Smooth muscle cell of bladder (primary cell): Measurements from ENCODE around the gene FLAD1. TPM values are rescaled to one million over a fixed set of nuclear protein-coding genes. Genes with fewer than 3 reads are reported as not detected.

Source experiments
- total RNA-seq: library from RNA; depleted of rRNA; stranded (reverse); fragments of >200 nt; gene quantifications from 2 replicates; pipeline ENCODE4 v1.2.3, GENCODE V29; 2014

Gene FLAD1
- total RNA-seq = 17.2 and 18.7 TPM in 2 replicates

GRCh38 chr1:154982897-154983648, at the start of gene FLAD1:
TSS of gene FLAD1 (plus strand) at chr1:154983344. CDS start at chr1:154983695, 351 bp downstream.

GRCh38 chr1:154936555-154937084, 46.5 kb upstream of the FLAD1 start, which contains the start of gene PMVK:
TSS of gene PMVK (minus strand) at chr1:154936719. CDS start at chr1:154936685, 34 bp downstream.

GRCh38 chr1:154955718-154956543, 27.2 kb upstream of the FLAD1 start, which contains the start of gene PBXIP1:
TSS of gene PBXIP1 (minus strand) at chr1:154956099. CDS start at chr1:154953721, 2,378 bp downstream.

GRCh38 chr1:154961207-154962155, 21.7 kb upstream of the FLAD1 start, which contains the start of gene PYGO2:
TSS of gene PYGO2 (minus strand) at chr1:154961782. CDS start at chr1:154961576, 206 bp downstream.

GRCh38 chr1:154970631-154971340, 12.4 kb upstream of the FLAD1 start, which contains the start of gene SHC1:
TSS of gene SHC1 (minus strand) at chr1:154970747. CDS start at chr1:154970526, 221 bp downstream.

GRCh38 chr1:154974102-154974807, 8.9 kb upstream of the FLAD1 start, which contains the start of gene CKS1B:
TSS of gene CKS1B (plus strand) at chr1:154974681. CDS start at chr1:154974746, 65 bp downstream.

GRCh38 chr1:154993572-154994268, 10.6 kb downstream of the FLAD1 start, which contains the start of gene LENEP:
TSS of gene LENEP (plus strand) at chr1:154993586. CDS start at chr1:154993608, 22 bp downstream.

GRCh38 chr1:155002464-155003226, 19.5 kb downstream of the FLAD1 start, which contains the start of gene ZBTB7B:
TSS of gene ZBTB7B (plus strand) at chr1:155002802. CDS start at chr1:155014661, 11,859 bp downstream.

GRCh38 chr1:155033524-155033923, 50.4 kb downstream of the FLAD1 start, which contains the start of the genes DCST1 and DCST2:
TSS of gene DCST1 (plus strand) at chr1:155033824. CDS start at chr1:155034037, 213 bp downstream.
TSS of gene DCST2 (minus strand) at chr1:155033781. CDS start at chr1:155033701, 80 bp downstream.

Other genes starting within 250 kb of the FLAD1 start
- under 0.01 and 0.18 TPM in 2 replicates for gene KCNN3, start 113.1 kb upstream of the FLAD1 start, total RNA-seq
- 5.1 and 5.5 TPM in 2 replicates for gene PMVK, start 46.6 kb upstream of the FLAD1 start, total RNA-seq
- gene PBXIP1, start 27.2 kb upstream of the FLAD1 start, total RNA-seq = 97.0 and 105 TPM in 2 replicates
- 13.1 and 15.1 TPM in 2 replicates for gene PYGO2, start 21.6 kb upstream of the FLAD1 start, total RNA-seq
- gene SHC1, start 12.6 kb upstream of the FLAD1 start, total RNA-seq = 180 and 202 TPM in 2 replicates
- 17.4 and 25.2 TPM in 2 replicates for gene CKS1B, start 8.7 kb upstream of the FLAD1 start, total RNA-seq
- 0.18 and 0.28 TPM in 2 replicates for gene LENEP, start 10.2 kb downstream of the FLAD1 start, total RNA-seq
- 9.1 and 10.8 TPM in 2 replicates for gene ZBTB7B, start 19.5 kb downstream of the FLAD1 start, total RNA-seq
- gene DCST2, start 50.4 kb downstream of the FLAD1 start, total RNA-seq = under 0.01 TPM in 2 replicates
- not detected in 2 replicates for gene DCST1, start 50.5 kb downstream of the FLAD1 start, total RNA-seq
- gene ADAM15, start 68.0 kb downstream of the FLAD1 start, total RNA-seq = 46.2 and 70.4 TPM in 2 replicates
- gene EFNA4, start 80.4 kb downstream of the FLAD1 start, total RNA-seq = 3.7 and 4.0 TPM in 2 replicates
- 0.14 and 0.83 TPM in 2 replicates for gene EFNA3, start 95.5 kb downstream of the FLAD1 start, total RNA-seq
- 0.71 and 1.1 TPM in 2 replicates for gene EFNA1, start 144.5 kb downstream of the FLAD1 start, total RNA-seq
- gene SLC50A1, start 152.5 kb downstream of the FLAD1 start, total RNA-seq = 35.4 and 37.4 TPM in 2 replicates
- gene DPM3, start 157.2 kb downstream of the FLAD1 start, total RNA-seq = 45.9 and 52.1 TPM in 2 replicates
- 119 and 168 TPM in 2 replicates for gene KRTCAP2, start 190.0 kb downstream of the FLAD1 start, total RNA-seq
- gene TRIM46, start 190.5 kb downstream of the FLAD1 start, total RNA-seq = 2.3 and 2.5 TPM in 2 replicates
- gene THBS3, start 224.6 kb downstream of the FLAD1 start, total RNA-seq = 19.9 and 26.1 TPM in 2 replicates
- 42.7 and 44.5 TPM in 2 replicates for gene MTX1, start 225.4 kb downstream of the FLAD1 start, total RNA-seq